A204.1 (cell line): ENCODE results near the gene C1QTNF6.

Experiments used
- FAIRE-seq: peaks from 2 replicates; lab custom pipeline; 2012; peaks lifted over from hg19 to GRCh38; lab: Jason Lieb, UNC

The C1QTNF6 gene

DNA sequence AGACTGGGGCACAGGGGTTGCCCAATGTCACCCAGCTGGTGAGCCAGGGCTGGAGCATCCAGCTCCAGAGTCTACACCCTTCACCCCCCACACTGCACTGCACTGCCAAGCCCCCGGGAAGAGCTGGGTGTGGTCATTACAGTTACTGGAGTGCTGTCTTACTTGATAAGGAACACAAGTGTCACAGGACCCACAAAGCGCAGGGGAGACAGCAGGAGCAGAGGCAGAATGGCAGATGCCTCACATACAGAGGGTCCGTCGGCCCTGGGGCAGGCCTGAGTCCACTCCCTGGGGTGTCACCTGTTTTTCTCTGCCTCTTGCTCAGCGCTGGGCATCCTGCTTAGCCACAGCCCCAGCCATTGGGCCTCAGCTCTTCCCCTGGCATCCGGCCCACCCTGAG, 46.1 kb downstream of the C1QTNF6 start:
- FAIRE-seq: no peak

DNA sequence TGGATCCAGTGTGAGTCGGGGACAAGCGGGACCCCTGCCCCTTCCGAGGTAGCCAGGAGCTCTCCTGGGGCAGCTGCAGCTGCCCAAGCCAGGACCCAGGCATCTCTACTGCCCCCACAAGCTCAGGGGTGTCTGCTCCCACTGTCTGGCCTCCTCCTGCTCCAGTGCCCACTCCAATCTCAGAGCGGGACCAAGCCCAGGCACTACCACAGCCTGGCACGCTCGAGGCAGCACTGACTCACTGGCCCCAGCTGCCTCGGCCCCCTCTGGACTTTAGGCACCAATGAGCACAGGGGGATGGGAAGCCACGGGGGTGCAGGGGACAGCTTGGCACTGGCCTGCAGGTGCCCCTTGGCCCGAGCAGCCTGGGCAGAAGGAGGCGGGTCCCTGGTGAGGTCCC, 46.6 kb downstream of the C1QTNF6 start:
- FAIRE-seq: no peak

DNA sequence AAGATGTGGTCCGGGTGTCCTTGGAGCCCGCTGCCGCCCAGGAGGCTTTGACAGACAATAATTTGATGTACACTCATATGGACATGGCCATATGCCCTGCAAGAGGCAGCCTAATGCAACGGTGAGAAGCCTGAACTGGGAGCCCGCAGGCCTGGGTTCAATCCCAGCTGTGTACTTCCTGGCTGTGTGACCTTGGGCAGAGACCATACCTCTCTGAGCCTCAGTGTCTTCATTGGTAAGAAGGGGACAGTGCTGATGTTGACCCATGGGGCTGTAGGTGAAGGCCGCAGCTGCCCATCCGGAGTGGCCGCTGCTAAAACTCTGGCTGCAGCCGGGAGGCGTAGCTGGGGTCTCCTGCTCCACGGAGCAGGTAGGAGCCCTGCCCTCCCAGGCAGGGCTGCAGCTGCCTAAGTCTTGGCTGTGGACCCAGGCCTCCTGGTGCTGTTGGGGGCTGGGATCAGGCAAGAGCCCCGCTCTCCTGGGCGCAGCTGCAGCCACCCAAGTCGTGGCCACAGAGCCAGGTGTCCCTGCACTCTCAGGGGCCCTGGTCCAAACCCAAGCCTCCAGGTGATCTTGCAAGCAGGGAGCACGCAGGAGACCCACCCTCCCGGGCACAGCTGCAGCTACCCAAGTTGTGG, 47.2 kb downstream of the C1QTNF6 start:
- no peak for FAIRE-seq

DNA sequence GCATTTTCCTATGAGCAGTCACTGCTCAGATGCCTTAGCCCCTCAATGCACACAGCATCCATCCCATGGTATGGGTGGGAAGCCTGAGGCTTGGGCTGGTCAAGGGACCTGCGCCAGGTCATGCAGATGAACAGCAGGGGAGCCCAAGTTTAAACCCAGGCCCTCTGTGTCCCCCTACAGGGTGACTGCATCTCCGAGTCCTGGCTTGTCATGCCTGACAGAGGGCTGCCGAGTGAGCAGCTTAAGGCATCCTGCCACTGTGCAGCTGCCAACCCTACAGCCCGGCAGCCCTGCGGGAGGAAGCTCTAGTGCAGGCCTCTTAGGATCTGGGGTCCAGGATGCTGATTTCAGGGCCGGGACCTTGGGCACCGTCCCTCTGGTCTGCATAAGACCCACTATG, 48.3 kb downstream of the C1QTNF6 start:
- FAIRE-seq: no peak

DNA sequence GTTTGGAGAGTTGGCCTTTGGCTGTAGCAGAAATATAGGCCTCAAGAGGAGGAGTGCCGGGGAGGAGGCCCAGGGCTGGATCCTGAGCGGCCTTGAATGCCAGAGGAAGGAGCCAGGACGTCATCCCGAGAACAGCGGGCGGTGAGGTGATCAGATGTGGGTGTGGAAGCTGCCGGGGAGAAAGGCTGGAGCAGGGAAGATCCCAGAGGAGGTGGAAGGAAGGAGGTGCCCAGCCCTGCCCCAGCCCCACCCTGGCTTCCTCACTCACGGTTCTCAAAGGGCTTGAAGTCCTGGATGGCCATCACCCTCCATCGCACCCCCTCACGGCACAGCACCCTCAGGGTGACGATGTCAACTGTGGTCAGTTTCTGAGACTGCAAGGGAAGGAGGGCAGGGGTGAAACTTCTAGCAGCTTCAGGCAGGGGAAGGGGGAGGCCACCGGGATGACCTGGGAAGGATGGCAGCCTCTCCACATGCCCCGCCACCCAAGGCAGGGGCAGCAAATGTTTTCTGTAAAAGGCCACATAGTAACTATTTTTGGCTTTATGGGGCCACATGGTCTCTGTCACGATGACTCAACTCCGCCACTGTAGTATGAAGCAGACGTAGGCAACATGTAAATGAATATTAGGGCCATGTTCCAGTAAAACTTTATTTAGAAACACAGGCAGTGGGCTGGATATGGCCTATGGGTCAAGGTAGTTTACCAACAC, 49.0 kb downstream of the C1QTNF6 start:
- FAIRE-seq: no peak

DNA sequence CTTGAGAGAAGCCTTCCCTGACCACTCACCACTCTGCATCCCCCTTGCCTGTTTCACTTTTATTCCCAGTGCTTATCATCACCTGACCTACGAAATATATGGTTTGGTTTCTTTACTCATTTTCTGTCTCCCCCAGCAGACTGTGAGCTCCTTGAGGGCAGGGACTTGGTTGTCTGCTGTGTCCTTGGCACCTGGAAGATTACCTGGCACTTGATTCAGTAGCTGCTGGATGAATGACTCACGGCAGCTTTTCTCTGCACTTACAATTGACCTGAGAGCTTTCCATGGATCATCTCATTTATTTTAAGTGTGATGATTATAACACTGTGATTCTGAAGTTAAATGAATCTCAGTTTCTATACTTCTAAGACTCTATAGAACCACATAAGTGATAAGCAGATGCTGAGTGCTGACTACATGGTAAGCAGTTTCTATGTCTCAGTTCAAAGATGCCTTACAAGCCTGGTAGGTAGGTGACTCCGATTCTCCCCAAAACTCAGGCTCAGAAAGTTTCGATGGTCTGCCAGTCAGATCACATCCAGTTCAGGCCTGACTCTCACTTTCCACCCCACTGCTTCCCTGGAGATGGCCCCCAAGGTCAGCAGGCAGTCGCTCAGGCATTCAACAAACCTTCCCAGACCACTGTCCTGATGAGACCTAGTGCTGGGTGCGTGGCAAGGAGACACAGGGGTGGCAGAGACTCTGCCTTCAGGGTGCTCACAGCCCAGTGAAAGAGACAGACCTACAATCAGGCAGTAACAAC, 50.0 kb downstream of the C1QTNF6 start:
- no peak for FAIRE-seq

DNA sequence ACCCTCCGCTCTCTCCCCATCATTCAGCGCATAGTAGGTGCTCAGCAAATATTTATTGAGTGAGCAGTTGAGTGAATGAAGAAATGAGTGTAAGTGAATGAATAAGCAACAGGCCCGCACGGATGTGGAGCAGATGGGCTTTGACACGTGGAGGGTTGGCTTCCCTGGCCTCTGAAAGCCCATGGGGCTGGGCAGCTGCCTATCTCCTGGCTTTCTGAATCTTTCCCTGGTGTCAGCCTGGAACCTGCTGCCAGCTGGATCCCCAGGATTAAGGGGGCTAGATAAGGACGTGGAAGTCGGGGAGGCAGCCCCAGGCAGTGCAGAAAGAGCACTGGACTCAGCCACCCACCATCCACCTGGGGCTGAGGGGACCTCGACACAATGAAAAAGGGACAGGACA, 50.9 kb downstream of the C1QTNF6 start:
- FAIRE-seq: no peak

DNA sequence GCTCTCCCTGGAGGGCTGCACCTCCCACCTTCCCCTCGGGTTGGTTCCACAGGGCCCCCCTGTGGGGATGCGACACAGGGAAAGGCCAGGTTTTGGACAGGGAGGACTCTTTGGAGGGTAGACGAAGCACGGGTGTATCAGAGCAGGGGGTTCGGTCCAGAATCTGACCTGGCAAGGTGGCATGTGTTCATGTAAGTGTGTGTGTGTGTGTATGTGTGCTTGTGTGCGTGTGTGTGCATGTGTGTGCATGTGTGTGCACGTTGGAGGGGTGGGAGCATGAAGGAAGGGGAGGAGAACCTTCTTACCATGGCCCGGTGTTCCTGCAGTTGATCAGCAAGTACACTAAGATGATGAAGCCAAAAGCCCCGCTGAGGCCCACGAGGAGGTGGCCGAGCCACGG, 53.0 kb downstream of the C1QTNF6 start:
- FAIRE-seq: no peak

DNA sequence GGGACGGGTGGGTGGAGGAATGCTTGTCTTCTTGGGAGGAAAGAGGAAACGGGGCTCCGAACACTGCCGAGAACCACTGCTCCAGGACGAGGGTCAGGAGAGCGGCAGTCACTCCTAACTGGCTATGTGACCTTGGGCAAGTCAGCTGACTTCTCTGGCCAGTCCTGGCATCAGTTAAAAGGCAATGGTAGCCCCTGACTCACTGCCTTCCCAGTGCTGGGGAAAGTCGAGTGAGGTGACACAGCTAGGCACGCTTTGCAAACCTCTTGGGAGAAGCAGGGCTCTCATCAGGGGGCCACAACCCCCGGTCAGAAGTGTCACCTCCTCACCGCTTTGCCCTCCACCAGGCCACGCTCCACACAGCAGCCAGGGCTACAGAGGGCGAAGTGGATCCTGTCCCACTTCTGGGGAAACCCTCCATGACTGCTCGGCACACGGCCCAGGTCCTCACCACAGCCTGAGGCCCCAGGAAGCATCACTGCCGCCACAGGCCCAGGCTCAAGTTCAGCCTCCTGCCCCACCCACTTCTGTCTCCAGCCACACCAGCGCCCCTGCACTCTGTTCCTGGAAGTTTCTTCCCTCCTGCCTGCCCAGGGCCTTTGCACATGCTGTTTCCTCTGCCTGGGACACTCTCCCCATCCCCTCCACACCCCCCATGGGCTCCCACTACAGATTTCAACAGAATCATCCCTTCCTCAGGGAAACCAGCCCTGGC, 54.6 kb downstream of the C1QTNF6 start:
- FAIRE-seq: no peak

DNA sequence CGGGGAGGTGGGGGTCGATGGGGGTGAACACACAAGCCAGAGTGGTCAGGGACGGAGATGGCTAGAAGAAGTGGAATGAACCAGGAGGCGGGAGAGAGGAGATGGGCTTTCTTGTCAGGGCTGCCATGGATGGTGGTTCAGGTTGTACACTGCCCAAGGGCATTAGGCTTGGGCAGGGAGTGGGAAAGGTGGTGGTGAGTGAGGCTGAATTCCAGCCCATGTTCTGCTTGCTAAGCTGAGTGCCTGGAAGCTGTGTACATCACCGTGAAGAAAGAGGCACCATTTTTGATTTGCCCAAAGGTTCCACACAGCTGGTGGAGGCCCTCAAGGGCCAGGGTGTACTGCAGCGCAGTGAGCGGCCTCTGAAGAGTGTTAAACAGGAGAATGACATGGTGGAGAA, 55.3 kb downstream of the C1QTNF6 start:
- no peak for FAIRE-seq
